HEK293 (cell line): ENCODE results near the gene SMAD7.

Experiments used
- CTCF ChIA-PET: fragments of 350-600 bp; formaldehyde crosslinking; extraction: SDS; loops from one replicate; lab custom pipeline; 2021; ENCODE audit warnings: antibody characterized with exemption; lab: Yijun Ruan, JAX
- POLR2A ChIA-PET: fragments of 300-600 bp; formaldehyde crosslinking; extraction: SDS; loops from one replicate; lab custom pipeline; 2020; ENCODE audit warnings: antibody characterized with exemption, inconsistent platforms; lab: Yijun Ruan, JAX
- H3K27ac ChIP-seq: fragments of 200-500 bp; sonication (Bioruptor generic); 2 replicates; pipeline ENCODE4 v1.5.1; 2014; ENCODE audit warnings: low read depth, low read length, control low read depth, inconsistent platforms; ENCODE audit errors: extremely low read depth
- H3K36me3 ChIP-seq, 2 experiments: fragments of 200-500 bp in 1 of 2; sonication (Bioruptor generic) in 1 of 2; 1 replicate in 1 of 2; 2 replicates in 1 of 2; pipeline ENCODE4 v1.5.1; 2014 to 2017; ENCODE audit warnings: inconsistent platforms in 2 of 2, low read length in 2 of 2; ENCODE audit not compliant: control insufficient read depth in 2 of 2, insufficient read depth in 1 of 2
- H3K4me1 ChIP-seq: fragments of 200-500 bp; sonication (Bioruptor generic); 2 replicates; pipeline ENCODE4 v1.5.1; 2014; ENCODE audit warnings: mild to moderate bottlenecking, low read length, inconsistent platforms; ENCODE audit not compliant: control insufficient read depth, insufficient read depth
- H3K4me3 ChIP-seq: 2 replicates; pipeline ENCODE4 v1.5.1; 2011; ENCODE audit warnings: low read depth, mild to moderate bottlenecking, control low read depth, low read length, moderate library complexity
- H3K9me3 ChIP-seq: fragments of 200-500 bp; sonication (Bioruptor generic); 2 replicates; pipeline ENCODE4 v1.5.1; 2014; ENCODE audit warnings: low read depth, low read length, inconsistent platforms; ENCODE audit not compliant: control insufficient read depth, insufficient read depth
- GLI4 ChIP-seq: fragments of 450-650 bp; formaldehyde crosslinking; IDR thresholded peaks from 2 replicates; pipeline ENCODE4 v1.5.1; 2016; ENCODE audit warnings: missing biosample characterization, missing genetic modification characterization
- HOXD13 ChIP-seq: sonication (generic); formaldehyde crosslinking; IDR thresholded peaks from 2 replicates; pipeline ENCODE4 v1.8.0; 2022; ENCODE audit warnings: missing genetic modification reagents, borderline replicate concordance
- KLF9 ChIP-seq: fragments of 450-650 bp; formaldehyde crosslinking; IDR thresholded peaks from 2 replicates; pipeline ENCODE4 v1.5.1; 2016; ENCODE audit warnings: missing biosample characterization, missing genetic modification characterization, low read depth
- PRDM1 ChIP-seq: fragments of 450-650 bp; formaldehyde crosslinking; IDR thresholded peaks from 2 replicates; pipeline ENCODE4; 2016; ENCODE audit warnings: missing biosample characterization, missing genetic modification characterization
- SCRT2 ChIP-seq: fragments of 450-650 bp; formaldehyde crosslinking; IDR thresholded peaks from 2 replicates; pipeline ENCODE4 v1.5.1; 2016; ENCODE audit warnings: missing biosample characterization, missing genetic modification characterization
- YY2 ChIP-seq: fragments of 450-650 bp; formaldehyde crosslinking; IDR thresholded peaks from 2 replicates; pipeline ENCODE4 v1.5.1; 2016; ENCODE audit warnings: missing biosample characterization, missing genetic modification characterization
- ZIC2 ChIP-seq: fragments of 450-650 bp; formaldehyde crosslinking; IDR thresholded peaks from 2 replicates; pipeline ENCODE4 v1.5.1; 2016; ENCODE audit warnings: missing biosample characterization, missing genetic modification characterization
- ZNF132 ChIP-seq: fragments of 450-650 bp; formaldehyde crosslinking; IDR thresholded peaks from 2 replicates; pipeline ENCODE4 v1.5.1; 2017; ENCODE audit warnings: missing biosample characterization, missing genetic modification characterization, borderline replicate concordance
- ZNF16 ChIP-seq: fragments of 450-650 bp; formaldehyde crosslinking; IDR thresholded peaks from 2 replicates; pipeline ENCODE4 v1.5.1; 2016; ENCODE audit warnings: low read depth, missing biosample characterization, missing genetic modification characterization
- ZNF211 ChIP-seq: fragments of 450-650 bp; formaldehyde crosslinking; IDR thresholded peaks from 2 replicates; pipeline ENCODE4 v1.5.1; 2016; ENCODE audit warnings: low read depth, missing biosample characterization, missing genetic modification characterization
- ZNF394 ChIP-seq: fragments of 450-650 bp; formaldehyde crosslinking; IDR thresholded peaks from 2 replicates; pipeline ENCODE4 v1.5.1; 2016; ENCODE audit warnings: missing biosample characterization, missing genetic modification characterization, mild to moderate bottlenecking, moderate library complexity, borderline replicate concordance
- ZNF530 ChIP-seq: fragments of 450-650 bp; formaldehyde crosslinking; IDR thresholded peaks from 2 replicates; pipeline ENCODE4 v1.5.1; 2016; ENCODE audit warnings: low read depth, missing biosample characterization, missing genetic modification characterization
- ZNF549 ChIP-seq: fragments of 450-650 bp; IDR thresholded peaks from 2 replicates; pipeline ENCODE4 v1.5.1; 2018; ENCODE audit warnings: missing biosample characterization, missing genetic modification characterization, mild to moderate bottlenecking, inconsistent platforms, moderate library complexity
- ZNF629 ChIP-seq: fragments of 450-650 bp; formaldehyde crosslinking; IDR thresholded peaks from 2 replicates; pipeline ENCODE4 v1.5.1; 2017; ENCODE audit warnings: missing biosample characterization, missing genetic modification characterization
- ZNF830 ChIP-seq: fragments of 450-650 bp; IDR thresholded peaks from 2 replicates; pipeline ENCODE4 v1.5.0; 2018; ENCODE audit warnings: missing biosample characterization, missing genetic modification characterization, low read depth, mild to moderate bottlenecking, moderate library complexity
- TF ChIP-seq, protein P1 (sequence below): fragments of 450-650 bp; formaldehyde crosslinking; IDR thresholded peaks from 2 replicates; pipeline ENCODE4 v1.5.1; 2016; ENCODE audit warnings: missing biosample characterization, missing genetic modification characterization
- TF ChIP-seq, protein P2 (sequence below): fragments of 450-650 bp; formaldehyde crosslinking; IDR thresholded peaks from 2 replicates; pipeline ENCODE4 v1.5.1; 2016; ENCODE audit warnings: missing biosample characterization, missing genetic modification characterization
- TF ChIP-seq, protein P3 (sequence below): fragments of 450-650 bp; formaldehyde crosslinking; IDR thresholded peaks from 2 replicates; pipeline ENCODE4 v1.5.1; 2016; ENCODE audit warnings: missing biosample characterization, missing genetic modification characterization, borderline replicate concordance
- TF ChIP-seq, protein P4 (sequence below): fragments of 450-650 bp; formaldehyde crosslinking; IDR thresholded peaks from 2 replicates; pipeline ENCODE4 v1.5.0; 2017; ENCODE audit warnings: missing biosample characterization, missing genetic modification characterization, borderline replicate concordance

SMAD7 gene

DNA sequence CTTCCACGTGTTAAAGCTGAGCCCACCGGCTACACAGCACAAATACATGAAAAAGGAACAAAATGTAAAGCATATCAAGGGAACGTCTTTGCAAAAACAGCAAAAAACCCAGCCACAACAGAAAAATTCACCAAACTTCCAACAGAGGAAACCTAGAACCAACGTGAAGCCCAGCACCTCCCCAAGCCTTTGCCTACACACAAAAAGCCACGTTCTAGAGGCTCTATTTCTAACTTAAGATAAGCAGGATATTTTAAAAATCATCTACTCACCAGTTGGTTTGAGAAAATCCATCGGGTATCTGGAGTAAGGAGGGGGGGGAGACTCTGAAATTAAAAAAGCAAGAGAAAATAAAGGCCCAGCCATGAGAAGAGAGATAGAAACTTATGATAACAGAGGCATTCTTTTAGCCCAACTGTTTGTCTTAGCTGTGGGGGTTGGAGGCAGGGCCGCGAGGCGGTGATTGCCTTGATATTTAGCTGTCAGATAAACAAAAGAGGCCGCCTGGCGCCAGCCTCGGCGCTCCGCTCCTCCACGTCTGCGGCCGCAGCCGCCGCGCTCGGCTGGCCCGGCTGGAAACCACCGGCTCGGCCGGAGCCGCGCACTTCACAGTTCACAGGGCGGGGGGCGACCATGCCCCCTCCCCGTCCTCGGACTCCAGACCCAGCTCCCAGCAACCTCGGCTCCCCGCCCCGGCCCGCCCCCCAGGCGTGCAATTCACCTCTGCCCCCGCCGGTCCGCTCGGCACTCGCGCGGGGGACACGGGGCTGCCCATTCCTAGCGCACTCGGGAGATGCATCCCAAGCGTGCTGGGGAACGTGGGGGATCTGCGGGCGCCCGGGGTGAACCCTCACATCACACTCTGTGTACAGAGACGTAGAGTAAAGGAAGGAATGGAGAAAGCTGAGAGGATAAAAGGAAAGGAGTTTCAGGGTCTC is 2.4 kb downstream of the SMAD7 start:
- Histone ChIP-seq H3K27ac (peak overlapping the region; percentile 100), H3K9me3 (no peaks in the 10 kb centered on the region), H3K4me1 (peaks cover 39% of the 10 kb centered on the region), H3K4me3 (peak overlapping the region; percentile 91), H3K36me3 (peaks cover 4 to 60% of the 10 kb centered on the region in 2 experiments; a peak in 2 of 3 replicates)
- POLR2A ChIA-PET, result interaction anchor here (0.6 to 12.3 kb wide), 13 partner anchors 8 to 268 kb away, joined by 3 to 252 read pairs (median 6); no protein-coding TSS in a partner anchor
- CTCF ChIA-PET, result interaction anchor here (0.6 to 2.2 kb wide), 6 partner anchors 10 to 480 kb away, joined by 3 to 12 read pairs (median 4); no protein-coding TSS in a partner anchor
- TF ChIP-seq KLF9 (tag by site-specific recombination) (peak; percentile 60), ZNF211 (no peak), ZNF530 (tag by site-specific recombination) (no peak), ZIC2 (tag by site-specific recombination) (peak; percentile 65), HOXD13 (CRISPR knock-in tag) (no peak), PRDM1 (tag by site-specific recombination) (no peak), ZNF629 (tag by site-specific recombination) (peak; percentile 44), ZNF132 (tag by site-specific recombination) (no peak), ZNF16 (tag by site-specific recombination) (no peak), ZNF549 (tag by site-specific recombination) (no peak), GLI4 (no peak), YY2 (tag by site-specific recombination) (no peak), ZNF830 (no peak), ZNF394 (tag by site-specific recombination) (no peak), SCRT2 (tag by site-specific recombination) (no peak)
- TF ChIP-seq, protein P1, sequence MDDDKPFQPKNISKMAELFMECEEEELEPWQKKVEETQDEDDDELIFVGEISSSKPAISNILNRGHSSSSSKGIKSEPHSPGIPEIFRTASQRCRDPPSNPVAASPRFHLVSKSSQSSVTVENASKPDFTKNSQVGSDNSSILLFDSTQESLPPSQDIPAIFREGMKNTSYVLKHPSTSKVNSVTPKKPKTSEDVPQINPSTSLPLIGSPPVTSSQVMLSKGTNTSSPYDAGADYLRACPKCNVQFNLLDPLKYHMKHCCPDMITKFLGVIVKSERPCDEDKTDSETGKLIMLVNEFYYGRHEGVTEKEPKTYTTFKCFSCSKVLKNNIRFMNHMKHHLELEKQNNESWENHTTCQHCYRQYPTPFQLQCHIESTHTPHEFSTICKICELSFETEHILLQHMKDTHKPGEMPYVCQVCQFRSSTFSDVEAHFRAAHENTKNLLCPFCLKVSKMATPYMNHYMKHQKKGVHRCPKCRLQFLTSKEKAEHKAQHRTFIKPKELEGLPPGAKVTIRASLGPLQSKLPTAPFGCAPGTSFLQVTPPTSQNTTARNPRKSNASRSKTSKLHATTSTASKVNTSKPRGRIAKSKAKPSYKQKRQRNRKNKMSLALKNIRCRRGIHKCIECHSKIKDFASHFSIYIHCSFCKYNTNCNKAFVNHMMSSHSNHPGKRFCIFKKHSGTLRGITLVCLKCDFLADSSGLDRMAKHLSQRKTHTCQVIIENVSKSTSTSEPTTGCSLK (tag by site-specific recombination), result no peak
- TF ChIP-seq, protein P2, sequence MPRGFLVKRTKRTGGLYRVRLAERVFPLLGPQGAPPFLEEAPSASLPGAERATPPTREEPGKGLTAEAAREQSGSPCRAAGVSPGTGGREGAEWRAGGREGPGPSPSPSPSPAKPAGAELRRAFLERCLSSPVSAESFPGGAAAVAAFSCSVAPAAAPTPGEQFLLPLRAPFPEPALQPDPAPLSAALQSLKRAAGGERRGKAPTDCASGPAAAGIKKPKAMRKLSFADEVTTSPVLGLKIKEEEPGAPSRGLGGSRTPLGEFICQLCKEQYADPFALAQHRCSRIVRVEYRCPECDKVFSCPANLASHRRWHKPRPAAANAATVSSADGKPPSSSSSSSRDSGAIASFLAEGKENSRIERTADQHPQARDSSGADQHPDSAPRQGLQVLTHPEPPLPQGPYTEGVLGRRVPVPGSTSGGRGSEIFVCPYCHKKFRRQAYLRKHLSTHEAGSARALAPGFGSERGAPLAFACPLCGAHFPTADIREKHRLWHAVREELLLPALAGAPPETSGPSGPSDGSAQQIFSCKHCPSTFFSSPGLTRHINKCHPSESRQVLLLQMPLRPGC, result 0 out of 2 replicates have a peak, but pooled peaks have one; percentile 23
- TF ChIP-seq, protein P3, sequence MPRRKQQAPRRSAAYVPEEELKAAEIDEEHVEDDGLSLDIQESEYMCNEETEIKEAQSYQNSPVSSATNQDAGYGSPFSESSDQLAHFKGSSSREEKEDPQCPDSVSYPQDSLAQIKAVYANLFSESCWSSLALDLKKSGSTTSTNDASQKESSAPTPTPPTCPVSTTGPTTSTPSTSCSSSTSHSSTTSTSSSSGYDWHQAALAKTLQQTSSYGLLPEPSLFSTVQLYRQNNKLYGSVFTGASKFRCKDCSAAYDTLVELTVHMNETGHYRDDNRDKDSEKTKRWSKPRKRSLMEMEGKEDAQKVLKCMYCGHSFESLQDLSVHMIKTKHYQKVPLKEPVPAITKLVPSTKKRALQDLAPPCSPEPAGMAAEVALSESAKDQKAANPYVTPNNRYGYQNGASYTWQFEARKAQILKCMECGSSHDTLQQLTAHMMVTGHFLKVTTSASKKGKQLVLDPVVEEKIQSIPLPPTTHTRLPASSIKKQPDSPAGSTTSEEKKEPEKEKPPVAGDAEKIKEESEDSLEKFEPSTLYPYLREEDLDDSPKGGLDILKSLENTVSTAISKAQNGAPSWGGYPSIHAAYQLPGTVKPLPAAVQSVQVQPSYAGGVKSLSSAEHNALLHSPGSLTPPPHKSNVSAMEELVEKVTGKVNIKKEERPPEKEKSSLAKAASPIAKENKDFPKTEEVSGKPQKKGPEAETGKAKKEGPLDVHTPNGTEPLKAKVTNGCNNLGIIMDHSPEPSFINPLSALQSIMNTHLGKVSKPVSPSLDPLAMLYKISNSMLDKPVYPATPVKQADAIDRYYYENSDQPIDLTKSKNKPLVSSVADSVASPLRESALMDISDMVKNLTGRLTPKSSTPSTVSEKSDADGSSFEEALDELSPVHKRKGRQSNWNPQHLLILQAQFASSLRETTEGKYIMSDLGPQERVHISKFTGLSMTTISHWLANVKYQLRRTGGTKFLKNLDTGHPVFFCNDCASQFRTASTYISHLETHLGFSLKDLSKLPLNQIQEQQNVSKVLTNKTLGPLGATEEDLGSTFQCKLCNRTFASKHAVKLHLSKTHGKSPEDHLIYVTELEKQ, result no peak
- TF ChIP-seq, protein P4, sequence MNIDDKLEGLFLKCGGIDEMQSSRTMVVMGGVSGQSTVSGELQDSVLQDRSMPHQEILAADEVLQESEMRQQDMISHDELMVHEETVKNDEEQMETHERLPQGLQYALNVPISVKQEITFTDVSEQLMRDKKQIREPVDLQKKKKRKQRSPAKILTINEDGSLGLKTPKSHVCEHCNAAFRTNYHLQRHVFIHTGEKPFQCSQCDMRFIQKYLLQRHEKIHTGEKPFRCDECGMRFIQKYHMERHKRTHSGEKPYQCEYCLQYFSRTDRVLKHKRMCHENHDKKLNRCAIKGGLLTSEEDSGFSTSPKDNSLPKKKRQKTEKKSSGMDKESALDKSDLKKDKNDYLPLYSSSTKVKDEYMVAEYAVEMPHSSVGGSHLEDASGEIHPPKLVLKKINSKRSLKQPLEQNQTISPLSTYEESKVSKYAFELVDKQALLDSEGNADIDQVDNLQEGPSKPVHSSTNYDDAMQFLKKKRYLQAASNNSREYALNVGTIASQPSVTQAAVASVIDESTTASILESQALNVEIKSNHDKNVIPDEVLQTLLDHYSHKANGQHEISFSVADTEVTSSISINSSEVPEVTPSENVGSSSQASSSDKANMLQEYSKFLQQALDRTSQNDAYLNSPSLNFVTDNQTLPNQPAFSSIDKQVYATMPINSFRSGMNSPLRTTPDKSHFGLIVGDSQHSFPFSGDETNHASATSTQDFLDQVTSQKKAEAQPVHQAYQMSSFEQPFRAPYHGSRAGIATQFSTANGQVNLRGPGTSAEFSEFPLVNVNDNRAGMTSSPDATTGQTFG (tag by site-specific recombination), result no peak
